ENCODE measurements around the gene PRKAR1A.
A peak's percentile ranks its signal among the peaks of the same experiment; 100 is the strongest.
"Not testable (repeated sequence)": the region's sequence is repeated elsewhere in the genome, so short reads cannot be mapped to it uniquely, and the experiment has no call there.

PRKAR1A gene

DNA sequence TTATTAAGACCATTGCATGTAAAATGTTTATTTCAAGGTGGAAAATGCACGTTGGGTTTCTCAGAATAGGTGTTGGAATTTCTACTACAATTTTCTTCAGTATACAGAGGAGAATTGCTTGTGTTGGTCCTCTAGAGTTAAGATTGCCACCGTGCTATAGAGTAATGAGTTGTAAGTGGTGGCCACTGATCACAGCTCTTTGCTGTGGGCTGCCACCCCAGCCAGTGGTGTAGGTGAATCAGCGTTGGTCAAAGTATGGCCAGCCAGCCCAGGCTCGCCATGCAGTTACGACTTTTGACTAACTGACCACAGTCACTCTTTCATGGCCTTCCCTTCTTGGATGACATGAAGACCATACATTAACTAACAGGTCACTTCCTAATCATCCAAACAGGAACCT, 12.6 kb upstream of the PRKAR1A start:
- Mint-ChIP-seq H3K9me3 (no peaks in the 10 kb centered on the region), H3K4me1 (peaks cover 29% of the 10 kb centered on the region), H3K36me3 (no peaks in the 10 kb centered on the region), H3K4me3 (no peak overlapping the region), H3K27ac (no peak overlapping the region)
- no peak for ATAC-seq
- DNase-seq (ENCODE audit: low spot score in 2 of 2), result no peak

- no peak for DNase-seq (ENCODE audit: low spot score in 2 of 2)
- Mint-ChIP-seq H3K9me3 (no peaks in the 10 kb centered on the region), H3K27ac (no peak overlapping the region), H3K36me3 (no peaks in the 10 kb centered on the region), H3K4me3 (no peak overlapping the region), H3K4me1 (peaks cover 29% of the 10 kb centered on the region)
- no peak for ATAC-seq
Observed at GRCh38 chr17:68501074-68501473, 11.2 kb upstream of the PRKAR1A start.

- DNase-seq (ENCODE audit: low spot score in 2 of 2), result no peak
- Mint-ChIP-seq H3K9me3 (no peaks in the 10 kb centered on the region), H3K4me1 (peaks cover 27% of the 10 kb centered on the region), H3K27ac (no peak overlapping the region), H3K36me3 (no peaks in the 10 kb centered on the region), H3K4me3 (no peak overlapping the region)
- ATAC-seq, result no peak
Observed at GRCh38 chr17:68505951-68506350, 6.3 kb upstream of the PRKAR1A start.

DNA sequence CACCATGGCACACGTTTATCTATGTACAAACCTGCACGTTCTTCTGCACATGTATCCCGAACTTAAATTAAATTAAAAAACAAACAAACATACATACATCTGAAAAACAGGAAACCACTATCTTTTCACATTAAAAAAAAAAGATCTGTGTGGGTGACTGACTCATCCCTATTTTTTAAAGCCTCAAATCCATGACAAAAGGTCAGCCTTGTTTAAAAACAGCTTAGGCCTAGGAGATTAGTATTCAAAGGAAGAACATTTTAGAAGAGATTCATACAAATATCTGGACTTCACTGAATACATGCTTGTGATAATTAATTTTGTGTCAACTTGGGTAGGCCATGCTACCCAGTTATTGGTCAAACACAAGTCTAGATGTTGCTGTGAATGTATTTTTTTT, 4.7 kb upstream of the PRKAR1A start:
- no peaks in the 10 kb centered on the region for H3K9me3 Mint-ChIP-seq
- DNase-seq (ENCODE audit: low spot score in 2 of 2), result no peak
- H3K27ac Mint-ChIP-seq, result no peak overlapping the region
- peaks cover 8% of the 10 kb centered on the region for H3K36me3 Mint-ChIP-seq
- ATAC-seq, result no peak
- no peak overlapping the region for H3K4me3 Mint-ChIP-seq
- H3K4me1 Mint-ChIP-seq, result peaks cover 21% of the 10 kb centered on the region

DNA sequence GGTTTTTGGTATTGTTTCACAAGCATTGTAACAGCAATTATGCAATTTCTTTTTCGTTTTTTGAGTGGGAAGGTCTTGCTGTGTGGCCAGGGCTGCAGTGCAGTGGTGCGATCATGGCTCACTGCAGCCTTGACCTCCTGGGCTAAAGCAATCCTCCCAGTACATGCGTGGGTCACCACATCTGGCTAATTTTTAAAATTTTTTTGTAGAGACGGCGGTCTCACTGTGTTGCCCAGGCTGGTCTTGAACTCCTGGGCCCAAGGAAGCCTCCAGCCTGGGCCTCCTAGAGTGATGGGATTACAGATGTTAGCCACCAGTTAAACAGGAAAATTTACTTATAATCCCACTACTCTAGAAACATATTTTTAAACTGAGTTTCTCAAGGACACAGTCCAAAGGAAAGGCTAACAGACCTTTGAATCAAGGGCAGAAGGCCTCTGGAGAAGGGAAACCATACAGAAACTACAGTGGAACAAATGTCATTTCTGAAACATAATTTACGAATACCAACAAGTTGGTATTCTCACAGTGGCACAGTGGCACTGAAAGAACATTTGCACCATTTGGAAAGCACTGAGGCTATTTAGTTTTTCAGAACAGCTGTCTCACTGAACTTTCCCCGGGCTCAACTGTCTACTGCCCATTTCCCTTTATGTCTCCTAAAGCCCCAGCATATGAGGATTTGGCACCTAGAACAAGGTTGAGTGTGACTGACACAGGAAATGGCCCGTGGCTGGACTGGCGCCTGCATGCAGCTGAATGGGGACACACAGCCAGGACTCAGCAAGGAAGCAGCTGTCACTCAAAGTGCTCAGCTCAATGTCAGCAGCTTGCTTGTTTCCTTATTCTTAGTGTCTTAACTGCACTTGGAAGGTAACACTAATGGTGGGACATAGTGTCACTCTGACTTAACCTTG, 2.8 kb upstream of the PRKAR1A start:
- H3K36me3 Mint-ChIP-seq, result peaks cover 16% of the 10 kb centered on the region
- no peaks in the 10 kb centered on the region for H3K9me3 Mint-ChIP-seq
- ATAC-seq (no peak), DNase-seq (ENCODE audit: low spot score in 2 of 2) (no peak)
- peak overlapping the region; percentile 6 for H3K27ac Mint-ChIP-seq
- H3K4me1 Mint-ChIP-seq, result peaks cover 36% of the 10 kb centered on the region
- no peak overlapping the region for H3K4me3 Mint-ChIP-seq

- Mint-ChIP-seq H3K4me3 (peak overlapping the region; percentile 97), H3K9me3 (no peaks in the 10 kb centered on the region), H3K36me3 (peaks cover 35% of the 10 kb centered on the region), H3K4me1 (peaks cover 52% of the 10 kb centered on the region), H3K27ac (peak overlapping the region; percentile 98)
- DNase-seq (ENCODE audit: low spot score in 2 of 2) (no peak), ATAC-seq (no peak)
Observed at GRCh38 chr17:68511254-68511670, 968 bp upstream of the PRKAR1A start.

- no peaks in the 10 kb centered on the region for H3K9me3 Mint-ChIP-seq
- peak; percentile 51 to 90 for DNase-seq (ENCODE audit: low spot score in 2 of 2)
- peaks cover 54% of the 10 kb centered on the region for H3K4me1 Mint-ChIP-seq
- peak overlapping the region; percentile 97 for H3K4me3 Mint-ChIP-seq
- peak overlapping the region; percentile 98 for H3K27ac Mint-ChIP-seq
- H3K36me3 Mint-ChIP-seq, result peaks cover 40% of the 10 kb centered on the region
- peak; percentile 71 for ATAC-seq
Observed at GRCh38 chr17:68511671-68512246, 471 bp upstream of the PRKAR1A start.

DNA sequence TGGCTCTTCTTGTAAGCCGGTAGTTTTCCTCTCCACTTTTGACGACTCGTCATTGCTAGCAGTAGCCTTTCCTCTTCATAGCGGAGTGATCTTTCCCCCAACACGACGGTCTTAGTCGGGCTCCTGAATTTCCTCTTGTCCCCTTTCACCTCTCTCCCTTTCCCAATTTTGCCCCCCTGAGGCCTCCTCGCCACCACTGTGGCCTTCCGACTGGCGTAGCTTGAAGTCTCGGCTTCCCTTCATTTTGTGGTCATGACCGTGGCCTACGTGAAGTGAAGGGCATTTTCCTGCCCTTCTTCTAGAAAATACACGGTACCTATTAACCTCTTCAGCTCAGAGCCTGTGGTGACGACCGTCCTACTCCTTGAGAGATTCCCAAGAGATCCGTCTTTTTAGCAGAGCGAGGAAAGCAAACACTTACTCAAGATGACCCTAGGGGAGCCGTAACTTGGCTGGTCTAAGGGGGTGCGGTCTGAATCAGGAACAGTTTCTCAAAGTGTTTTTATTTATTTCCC, 787 bp downstream of the PRKAR1A start:
- Mint-ChIP-seq H3K4me1 (peaks cover 52% of the 10 kb centered on the region), H3K27ac (peak overlapping the region; percentile 98), H3K4me3 (peak overlapping the region; percentile 97), H3K36me3 (peaks cover 53% of the 10 kb centered on the region), H3K9me3 (no peaks in the 10 kb centered on the region)
- ATAC-seq (no peak), DNase-seq (ENCODE audit: low spot score in 2 of 2) (no peak)

DNA sequence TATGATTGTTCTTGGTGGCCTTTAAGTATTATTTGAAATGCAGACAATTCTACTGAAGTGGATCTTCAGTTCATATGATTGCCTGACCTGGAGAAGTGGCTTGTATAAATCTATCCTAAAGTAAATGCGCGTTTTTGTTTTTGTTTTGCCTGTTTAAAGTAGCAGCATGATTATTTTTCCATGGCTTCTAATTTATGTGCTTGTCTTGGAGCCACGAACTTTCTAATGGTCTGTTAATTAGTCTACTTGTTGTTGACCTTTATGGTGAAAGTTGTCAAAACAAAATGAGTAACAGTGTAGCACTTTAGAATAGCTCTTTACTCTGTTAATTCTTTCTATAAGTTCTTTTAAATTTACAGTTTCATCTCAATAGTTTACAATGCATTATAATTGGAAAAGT, 1.7 kb downstream of the PRKAR1A start:
- Mint-ChIP-seq H3K4me1 (peaks cover 56% of the 10 kb centered on the region), H3K9me3 (no peaks in the 10 kb centered on the region), H3K27ac (peak overlapping the region; percentile 98), H3K4me3 (peak overlapping the region; percentile 97), H3K36me3 (peaks cover 61% of the 10 kb centered on the region)
- ATAC-seq (no peak), DNase-seq (ENCODE audit: low spot score in 2 of 2) (no peak)

GRCh38 chr17:68514831-68515635, 2.8 kb downstream of the PRKAR1A start:
- no peak for ATAC-seq
- no peak for DNase-seq (ENCODE audit: low spot score in 2 of 2)
- H3K36me3 Mint-ChIP-seq, result peaks cover 70% of the 10 kb centered on the region
- peaks cover 61% of the 10 kb centered on the region for H3K4me1 Mint-ChIP-seq
- peak overlapping the region; percentile 97 for H3K4me3 Mint-ChIP-seq
- no peaks in the 10 kb centered on the region for H3K9me3 Mint-ChIP-seq
- H3K27ac Mint-ChIP-seq, result no peak overlapping the region

- Mint-ChIP-seq H3K27ac (no peak overlapping the region), H3K4me3 (no peak overlapping the region), H3K9me3 (no peaks in the 10 kb centered on the region), H3K4me1 (peaks cover 59% of the 10 kb centered on the region), H3K36me3 (peaks cover 86% of the 10 kb centered on the region)
- no peak for DNase-seq (ENCODE audit: low spot score in 2 of 2)
- ATAC-seq, result no peak
Observed at GRCh38 chr17:68516732-68517131, 4.5 kb downstream of the PRKAR1A start.

DNA sequence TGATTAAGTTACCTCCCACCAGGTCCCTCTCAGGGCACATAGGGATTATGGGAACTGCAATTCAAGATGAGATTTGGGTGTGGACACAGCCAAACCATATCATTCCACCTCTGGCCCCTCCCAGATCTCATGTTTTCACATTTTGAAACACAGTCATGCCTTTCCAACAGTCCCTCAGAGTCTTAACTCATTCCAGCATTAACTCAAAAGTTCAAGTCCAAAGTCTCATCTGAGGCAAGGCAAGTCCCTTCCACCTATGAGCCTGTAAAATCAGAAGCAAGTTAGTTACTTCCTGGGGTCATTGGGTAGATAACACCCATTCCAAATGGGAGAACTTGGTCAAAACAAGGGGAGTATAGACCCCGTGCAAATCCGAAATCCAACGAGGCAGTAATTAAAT, 5.4 kb downstream of the PRKAR1A start:
- DNase-seq (ENCODE audit: low spot score in 2 of 2); ATAC-seq; H3K4me3 Mint-ChIP-seq; H3K9me3 Mint-ChIP-seq; H3K27ac Mint-ChIP-seq: not testable (repeated sequence)
- Mint-ChIP-seq H3K36me3 (peaks cover 86% of the 10 kb centered on the region), H3K4me1 (peaks cover 65% of the 10 kb centered on the region)

DNA sequence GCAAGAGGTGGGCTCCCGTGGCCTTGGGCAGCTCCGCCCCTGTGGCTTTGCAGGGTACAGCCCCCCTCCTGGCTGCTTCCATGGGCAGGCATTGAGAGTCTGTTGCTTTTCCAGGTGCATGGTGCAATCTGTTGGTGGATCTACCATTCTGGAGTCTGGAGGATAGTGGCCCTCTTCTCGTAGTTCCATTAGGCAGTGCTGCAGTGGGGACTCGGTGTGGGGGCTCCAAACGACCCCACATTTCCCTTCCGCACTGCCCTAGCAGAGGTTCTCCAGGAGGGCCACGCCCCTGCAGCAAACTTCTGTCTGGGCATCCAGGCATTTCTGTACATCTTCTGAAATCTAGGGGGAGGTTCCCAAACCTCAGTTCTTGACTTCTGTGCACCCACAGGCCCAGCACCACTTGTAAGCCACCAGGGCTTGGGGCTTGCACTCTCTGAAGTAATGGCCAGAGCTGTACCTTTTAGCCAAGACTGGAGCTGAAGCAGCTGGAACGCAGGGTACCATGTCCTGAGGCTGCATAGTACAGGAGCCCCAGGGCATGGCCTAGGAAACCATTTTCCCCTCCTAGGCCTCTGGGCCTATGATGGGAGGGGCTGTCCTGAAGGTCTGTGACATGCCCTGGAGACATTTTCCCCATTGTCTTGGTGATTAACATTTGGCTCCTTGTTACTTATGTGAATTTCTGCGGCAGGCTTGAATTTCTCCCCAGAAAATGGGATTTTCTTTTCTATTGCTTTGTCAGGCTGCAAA, 6.0 kb downstream of the PRKAR1A start:
- DNase-seq (ENCODE audit: low spot score in 2 of 2) (no peak), ATAC-seq (no peak)
- Mint-ChIP-seq H3K27ac (peak overlapping the region; percentile 71), H3K36me3 (peaks cover 86% of the 10 kb centered on the region), H3K4me1 (peaks cover 66% of the 10 kb centered on the region), H3K4me3 (no peak overlapping the region), H3K9me3 (no peaks in the 10 kb centered on the region)

DNA sequence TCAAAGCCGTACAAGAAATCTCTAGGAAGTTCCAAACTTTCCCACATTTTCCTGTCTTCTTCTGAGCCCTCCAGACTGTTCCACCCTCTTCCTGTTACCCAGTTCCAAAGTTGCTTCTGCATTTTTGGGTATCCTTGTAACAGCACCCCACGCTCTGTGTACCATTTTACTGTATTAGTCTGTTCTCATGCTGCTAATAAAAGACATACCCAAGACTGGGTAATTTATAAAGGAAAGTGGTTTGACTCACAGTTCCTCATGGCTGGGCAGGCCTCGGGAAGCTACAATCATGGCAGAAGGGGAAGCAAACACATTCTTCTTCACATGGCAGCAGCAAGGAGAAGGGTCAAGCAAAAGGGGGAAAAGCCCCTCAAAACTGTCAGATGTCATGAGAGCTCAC, 6.8 kb downstream of the PRKAR1A start:
- ATAC-seq; H3K9me3 Mint-ChIP-seq; DNase-seq (ENCODE audit: low spot score in 2 of 2); H3K4me3 Mint-ChIP-seq: not testable (repeated sequence)
- H3K36me3 Mint-ChIP-seq, result peaks cover 94% of the 10 kb centered on the region
- peaks cover 58% of the 10 kb centered on the region for H3K4me1 Mint-ChIP-seq
- H3K27ac Mint-ChIP-seq, result peak overlapping the region; percentile 71

DNA sequence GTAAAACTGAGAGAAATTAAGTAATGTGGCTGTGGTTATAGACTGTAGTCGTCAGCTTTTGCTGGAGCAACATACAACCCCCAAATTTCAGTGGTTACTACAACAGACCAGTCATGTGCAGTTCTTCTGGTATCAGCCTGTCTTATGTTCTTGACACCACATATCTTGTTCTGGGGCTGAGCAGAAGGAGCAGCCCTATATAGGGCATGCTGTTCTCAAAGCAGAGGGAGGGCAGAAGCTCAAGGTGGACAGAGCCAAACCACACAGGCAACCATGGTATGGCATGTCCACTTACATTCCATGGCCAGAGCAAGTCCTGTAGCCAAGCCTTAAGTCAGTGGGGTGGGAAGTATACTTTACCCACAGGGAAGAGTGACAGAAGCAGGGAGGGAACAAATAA, 7.7 kb downstream of the PRKAR1A start:
- no peak overlapping the region for H3K27ac Mint-ChIP-seq
- H3K4me1 Mint-ChIP-seq, result peaks cover 49% of the 10 kb centered on the region
- no peaks in the 10 kb centered on the region for H3K9me3 Mint-ChIP-seq
- no peak for ATAC-seq
- H3K36me3 Mint-ChIP-seq, result peaks cover 97% of the 10 kb centered on the region
- DNase-seq (ENCODE audit: low spot score in 2 of 2), result no peak
- H3K4me3 Mint-ChIP-seq, result no peak overlapping the region

Data from stimulated activated effector memory CD8-positive, alpha-beta T cell treated with anti-CD3 and anti-CD28 coated beads, Interleukin-12 subunit alpha, Interleukin-12 subunit beta, amount 100 ng/mL, for 72 hours (primary cell).